Caco-2 (cell line): ENCODE measurements around the gene KRT34. TPM values are rescaled to one million over a fixed set of nuclear protein-coding genes. Genes with fewer than 3 reads are reported as not detected.

Experiments used
- BruUV-seq: library from RNA; stranded (reverse); fragments of 400-500 nt; replicated peaks from 2 replicates; lab custom pipeline; 2021; lab: Mats Ljungman, UMichigan
- CTCF ChIA-PET: fragments of 300-600 bp; sonication (Branson Sonifier 250); formaldehyde crosslinking; loops from one replicate; lab custom pipeline; 2022; ENCODE audit warnings: antibody characterized with exemption; lab: Charles Lee
- POLR2A ChIA-PET: fragments of 300-600 bp; sonication (Branson Sonifier 250); formaldehyde crosslinking; loops from one replicate; lab custom pipeline; 2022; ENCODE audit warnings: antibody characterized with exemption; lab: Charles Lee
- DNase-seq, 2 experiments: peaks; one replicate each; pipeline versions ENCODE4 v3.0.0 to v3.0.0-alpha.2; 2020 to 2022
- H3K27me3 ChIP-seq: replicated peaks from 2 replicates; pipeline ENCODE4 v1.6.0; 2011; ENCODE audit warnings: low read length; ENCODE audit not compliant: control insufficient read depth, insufficient read depth
- H3K36me3 ChIP-seq: 2 replicates; pipeline ENCODE4 v1.5.1; 2011; ENCODE audit warnings: low read length; ENCODE audit not compliant: control insufficient read depth, insufficient read depth
- H3K4me1 ChIP-seq: fragments of 250-450 bp; sonication (Bioruptor Pico); 2 replicates; pipeline ENCODE4 v1.5.1; 2020; ENCODE audit warnings: mild to moderate bottlenecking
- H3K4me3 ChIP-seq: 2 replicates; pipeline ENCODE4 v1.5.1; 2011; ENCODE audit warnings: low read depth, mild to moderate bottlenecking, control low read depth, low read length
- H3K9me3 ChIP-seq: fragments of 250-450 bp; sonication (Bioruptor Pico); 2 replicates; pipeline ENCODE4 v1.5.1; 2020; ENCODE audit warnings: mild to moderate bottlenecking, moderate library complexity
- H3K27ac Mint-ChIP-seq: one replicate; pipeline ENCODE4 v1.8.0; 2022; ENCODE audit warnings: mixed read lengths; ENCODE audit not compliant: unreplicated experiment
- H3K27me3 Mint-ChIP-seq: one replicate; pipeline ENCODE4 v1.8.0; 2022; ENCODE audit warnings: mixed read lengths; ENCODE audit not compliant: insufficient read depth, unreplicated experiment
- H3K36me3 Mint-ChIP-seq: one replicate; pipeline ENCODE4 v1.8.0; 2022; ENCODE audit warnings: mild to moderate bottlenecking, mixed read lengths; ENCODE audit not compliant: insufficient read depth, unreplicated experiment
- H3K4me1 Mint-ChIP-seq: one replicate; pipeline ENCODE4 v1.8.0; 2022; ENCODE audit warnings: low read depth, mixed read lengths; ENCODE audit not compliant: unreplicated experiment
- H3K4me3 Mint-ChIP-seq: one replicate; pipeline ENCODE4 v1.8.0; 2022; ENCODE audit warnings: mild to moderate bottlenecking, moderate library complexity, mixed read lengths; ENCODE audit not compliant: unreplicated experiment
- H3K9me3 Mint-ChIP-seq: one replicate; pipeline ENCODE4 v1.8.0; 2022; ENCODE audit warnings: mixed read lengths; ENCODE audit not compliant: unreplicated experiment
- CTCF ChIP-seq, 2 experiments: fragments of 200-600 bp in 1 of 2; IDR thresholded peaks; 1 replicate in 1 of 2; 2 replicates in 1 of 2; pipeline versions ENCODE4 v1.5.1 to v1.8.0; 2011 to 2022; ENCODE audit warnings: antibody characterized with exemption in 1 of 2, control low read depth in 1 of 2, inconsistent platforms in 1 of 2, low read depth in 1 of 2, low read length in 1 of 2, mild to moderate bottlenecking in 1 of 2, moderate library complexity in 1 of 2; ENCODE audit not compliant: insufficient read depth in 1 of 2, severe bottlenecking in 1 of 2, unreplicated experiment in 1 of 2
- intact Hi-C: fragments of 100-400 bp; cut with micrococcal nuclease; formaldehyde crosslinking; loops from one replicate; pipeline ENCODE4 v1.10.0; 2022; ENCODE audit not compliant: unreplicated experiment
- total RNA-seq: library from RNA; stranded (reverse); gene quantifications from 2 replicates; pipeline ENCODE4 v1.2.3, GENCODE V29; 2022

KRT34 gene
- total RNA-seq, 1 experiment from 2014 or later: not detected

GRCh38 chr17:41391535-41391934 is 9.4 kb upstream of the KRT34 start:
- DNase-seq: no peak
- no peak overlapping the region for H3K4me3 ChIP-seq
- intact Hi-C loops: no loop called here
- no peaks in the 10 kb centered on the region for H3K27me3 Mint-ChIP-seq
- H3K9me3 ChIP-seq: peaks cover 2% of the 10 kb centered on the region; the same call in 1 of the 2 replicates
- peaks cover 15% of the 10 kb centered on the region for H3K4me1 Mint-ChIP-seq
- H3K9me3 Mint-ChIP-seq: peaks cover 6% of the 10 kb centered on the region
- ChIA-PET POLR2A (no interaction called here), CTCF (interaction anchor here (1.5 to 1.6 kb wide), 2 partner anchors 26 to 271 kb away, joined by 5 to 6 read pairs; no protein-coding TSS in a partner anchor)
- no peak overlapping the region for H3K4me3 Mint-ChIP-seq
- no peak for TF ChIP-seq CTCF (IDR thresholded peaks at IDR 0.05; ENCODE audit: insufficient read depth in 1 of 2, low read depth in 1 of 2, low read length in 1 of 2, severe bottlenecking in 1 of 2, unreplicated experiment in 1 of 2)
- H3K27ac Mint-ChIP-seq: no peak overlapping the region
- H3K27me3 ChIP-seq: no peaks in the 10 kb centered on the region
- peaks cover 19% of the 10 kb centered on the region for H3K4me1 ChIP-seq
- H3K36me3 Mint-ChIP-seq: no peaks in the 10 kb centered on the region
- no peaks in the 10 kb centered on the region for H3K36me3 ChIP-seq
- no TSS peak for BruUV-seq

DNA sequence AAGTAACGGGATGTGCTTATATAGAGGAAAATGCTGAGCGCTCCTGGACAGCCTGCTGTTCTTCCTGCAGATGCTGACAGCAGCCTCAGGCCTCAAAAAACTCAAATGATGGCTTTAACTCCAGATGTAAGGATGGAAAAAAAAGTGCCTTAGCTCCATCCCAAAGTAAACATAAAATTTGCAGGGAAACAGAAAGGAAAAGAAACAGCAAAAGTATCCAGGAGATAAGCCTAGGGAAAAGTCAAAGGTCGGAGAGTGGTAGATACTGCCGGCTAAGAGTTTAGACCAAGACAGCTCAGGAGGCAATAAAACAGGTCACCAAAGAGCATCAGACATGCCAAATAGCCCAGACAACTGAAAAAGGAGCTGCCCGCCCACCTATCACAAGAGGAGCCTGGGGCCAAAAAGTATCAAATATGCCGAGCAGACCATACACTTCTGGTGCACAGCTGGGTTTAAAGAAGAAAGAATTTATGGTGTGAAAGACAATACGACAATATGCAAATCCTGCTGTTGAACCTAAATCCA is 8.4 kb upstream of the KRT34 start:
- ChIA-PET POLR2A (no interaction called here), CTCF (interaction anchor here (0.6 to 1.6 kb wide), 6 partner anchors 27 to 688 kb away, joined by 3 to 6 read pairs (median 4); no protein-coding TSS in a partner anchor)
- Histone ChIP-seq H3K36me3 (no peaks in the 10 kb centered on the region), H3K9me3 (peaks cover 7% of the 10 kb centered on the region; the same call in 1 of the 2 replicates), H3K27me3 (no peaks in the 10 kb centered on the region), H3K4me3 (no peak overlapping the region), H3K4me1 (peaks cover 19% of the 10 kb centered on the region)
- Mint-ChIP-seq H3K36me3 (no peaks in the 10 kb centered on the region), H3K27me3 (no peaks in the 10 kb centered on the region), H3K4me3 (no peak overlapping the region), H3K9me3 (peaks cover 11% of the 10 kb centered on the region), H3K4me1 (peaks cover 15% of the 10 kb centered on the region), H3K27ac (no peak overlapping the region)
- TF ChIP-seq CTCF (IDR thresholded peaks at IDR 0.05; ENCODE audit: insufficient read depth in 1 of 2, low read depth in 1 of 2, low read length in 1 of 2, severe bottlenecking in 1 of 2, unreplicated experiment in 1 of 2): no peak
- no TSS peak for BruUV-seq
- DNase-seq: peak; percentile 43 to 62
- intact Hi-C loops: no loop called here

- BruUV-seq: no TSS peak
- ChIA-PET POLR2A (no interaction called here), CTCF (no interaction called here)
- Histone ChIP-seq H3K4me1 (peaks cover 28% of the 10 kb centered on the region), H3K36me3 (no peaks in the 10 kb centered on the region), H3K9me3 (peaks cover 7% of the 10 kb centered on the region), H3K27me3 (no peaks in the 10 kb centered on the region), H3K4me3 (no peak overlapping the region)
- Mint-ChIP-seq H3K4me1 (peaks cover 15% of the 10 kb centered on the region), H3K9me3 (peaks cover 11% of the 10 kb centered on the region), H3K27ac (no peak overlapping the region), H3K4me3 (no peak overlapping the region), H3K36me3 (no peaks in the 10 kb centered on the region), H3K27me3 (no peaks in the 10 kb centered on the region)
- no peak for DNase-seq
- no peak for TF ChIP-seq CTCF (IDR thresholded peaks at IDR 0.05; ENCODE audit: insufficient read depth in 1 of 2, low read depth in 1 of 2, low read length in 1 of 2, severe bottlenecking in 1 of 2, unreplicated experiment in 1 of 2)
- intact Hi-C loops: no loop called here
Observed at GRCh38 chr17:41387670-41388069, 5.6 kb upstream of the KRT34 start.
